ENCODE measurements around the gene FGG. TPM values are rescaled to one million over a fixed set of nuclear protein-coding genes. Genes with fewer than 3 reads are reported as not detected.

The FGG gene
- total RNA-seq, 1 donor from 2014 or later, result not detected

- no peak for DNase-seq (ENCODE audit: low spot score)
- H3K27me3 Mint-ChIP-seq (ENCODE audit: low read depth), result peaks cover 3% of the 10 kb centered on the region
- no peaks in the 10 kb centered on the region for H3K36me3 Mint-ChIP-seq (ENCODE audit: low read depth)
- no peak overlapping the region for H3K27ac Mint-ChIP-seq
- no peaks in the 10 kb centered on the region for H3K9me3 Mint-ChIP-seq
- intact Hi-C loops (cut with micrococcal nuclease), result no loop called here
- H3K4me1 Mint-ChIP-seq (ENCODE audit: low read depth), result no peaks in the 10 kb centered on the region
- no peak overlapping the region for H3K4me3 Mint-ChIP-seq (ENCODE audit: low read depth)
Observed at GRCh38 chr4:154573190-154573870, 39.1 kb downstream of the FGG start.

- Mint-ChIP-seq H3K27me3 (ENCODE audit: low read depth) (peaks cover 1% of the 10 kb centered on the region), H3K4me3 (ENCODE audit: low read depth) (no peak overlapping the region), H3K27ac (no peak overlapping the region), H3K4me1 (ENCODE audit: low read depth) (no peaks in the 10 kb centered on the region), H3K36me3 (ENCODE audit: low read depth) (no peaks in the 10 kb centered on the region), H3K9me3 (no peaks in the 10 kb centered on the region)
- intact Hi-C loops (cut with micrococcal nuclease), result no loop called here
- DNase-seq (ENCODE audit: low spot score), result no peak
Observed at GRCh38 chr4:154569584-154569983, 42.9 kb downstream of the FGG start.

GRCh38 chr4:154569028-154569427, 43.4 kb downstream of the FGG start:
- H3K36me3 Mint-ChIP-seq (ENCODE audit: low read depth), result no peaks in the 10 kb centered on the region
- peaks cover 1% of the 10 kb centered on the region for H3K27me3 Mint-ChIP-seq (ENCODE audit: low read depth)
- no peak for DNase-seq (ENCODE audit: low spot score)
- intact Hi-C loops (cut with micrococcal nuclease), result no loop called here
- no peaks in the 10 kb centered on the region for H3K9me3 Mint-ChIP-seq
- no peak overlapping the region for H3K27ac Mint-ChIP-seq
- no peaks in the 10 kb centered on the region for H3K4me1 Mint-ChIP-seq (ENCODE audit: low read depth)
- H3K4me3 Mint-ChIP-seq (ENCODE audit: low read depth), result no peak overlapping the region

GRCh38 chr4:154566639-154567204, 45.7 kb downstream of the FGG start:
- intact Hi-C loops (cut with micrococcal nuclease), result no loop called here
- H3K27me3 Mint-ChIP-seq (ENCODE audit: low read depth), result peaks cover 6% of the 10 kb centered on the region
- DNase-seq (ENCODE audit: low spot score), result no peak
- H3K36me3 Mint-ChIP-seq (ENCODE audit: low read depth), result no peaks in the 10 kb centered on the region
- no peaks in the 10 kb centered on the region for H3K4me1 Mint-ChIP-seq (ENCODE audit: low read depth)
- no peak overlapping the region for H3K4me3 Mint-ChIP-seq (ENCODE audit: low read depth)
- no peaks in the 10 kb centered on the region for H3K9me3 Mint-ChIP-seq
- no peak overlapping the region for H3K27ac Mint-ChIP-seq

- no peaks in the 10 kb centered on the region for H3K36me3 Mint-ChIP-seq (ENCODE audit: low read depth)
- no peak for DNase-seq (ENCODE audit: low spot score)
- peaks cover 6% of the 10 kb centered on the region for H3K27me3 Mint-ChIP-seq (ENCODE audit: low read depth)
- no peaks in the 10 kb centered on the region for H3K9me3 Mint-ChIP-seq
- no peaks in the 10 kb centered on the region for H3K4me1 Mint-ChIP-seq (ENCODE audit: low read depth)
- H3K27ac Mint-ChIP-seq, result no peak overlapping the region
- intact Hi-C loops (cut with micrococcal nuclease), result no loop called here
- H3K4me3 Mint-ChIP-seq (ENCODE audit: low read depth), result no peak overlapping the region
Observed at GRCh38 chr4:154565704-154566103, 46.8 kb downstream of the FGG start.

- H3K9me3 Mint-ChIP-seq, result no peaks in the 10 kb centered on the region
- peaks cover 6% of the 10 kb centered on the region for H3K27me3 Mint-ChIP-seq (ENCODE audit: low read depth)
- intact Hi-C loops (cut with micrococcal nuclease), result no loop called here
- H3K27ac Mint-ChIP-seq, result no peak overlapping the region
- no peaks in the 10 kb centered on the region for H3K36me3 Mint-ChIP-seq (ENCODE audit: low read depth)
- no peak overlapping the region for H3K4me3 Mint-ChIP-seq (ENCODE audit: low read depth)
- no peak for DNase-seq (ENCODE audit: low spot score)
- H3K4me1 Mint-ChIP-seq (ENCODE audit: low read depth), result no peaks in the 10 kb centered on the region
Observed at GRCh38 chr4:154564311-154564710, 48.1 kb downstream of the FGG start.

GRCh38 chr4:154562697-154563254, 49.7 kb downstream of the FGG start, which contains the start of gene FGB:
TSS of gene FGB (plus strand) at chr4:154563011. CDS start at chr4:154563019, 8 bp downstream.
- no peaks in the 10 kb centered on the region for H3K9me3 Mint-ChIP-seq

GRCh38 chr4:154560824-154561231, 51.6 kb downstream of the FGG start:
- no peak overlapping the region for H3K27ac Mint-ChIP-seq
- intact Hi-C loops (cut with micrococcal nuclease), result no loop called here
- H3K4me1 Mint-ChIP-seq (ENCODE audit: low read depth), result no peaks in the 10 kb centered on the region
- no peaks in the 10 kb centered on the region for H3K36me3 Mint-ChIP-seq (ENCODE audit: low read depth)
- no peak overlapping the region for H3K4me3 Mint-ChIP-seq (ENCODE audit: low read depth)
- H3K9me3 Mint-ChIP-seq, result peaks cover 6% of the 10 kb centered on the region
- H3K27me3 Mint-ChIP-seq (ENCODE audit: low read depth), result peaks cover 8% of the 10 kb centered on the region
- no peak for DNase-seq (ENCODE audit: low spot score)

More at GRCh38 chr4:154562697-154563254, 49.7 kb downstream of the FGG start, which contains the start of gene FGB:
- Mint-ChIP-seq H3K4me3 (ENCODE audit: low read depth) (no peak within 1 kb of the TSS), H3K27me3 (ENCODE audit: low read depth) (peaks cover 6% of the 10 kb centered on the region), H3K27ac (no peak within 1 kb of the TSS), H3K36me3 (ENCODE audit: low read depth) (no peaks in the 10 kb centered on the region), H3K4me1 (ENCODE audit: low read depth) (no peaks in the 10 kb centered on the region)
- no peak for DNase-seq (ENCODE audit: low spot score)
- intact Hi-C loops (cut with micrococcal nuclease), result no loop called here

- Mint-ChIP-seq H3K27ac (no peak overlapping the region), H3K9me3 (peaks cover 6% of the 10 kb centered on the region), H3K36me3 (ENCODE audit: low read depth) (no peaks in the 10 kb centered on the region), H3K4me1 (ENCODE audit: low read depth) (no peaks in the 10 kb centered on the region), H3K4me3 (ENCODE audit: low read depth) (no peak overlapping the region), H3K27me3 (ENCODE audit: low read depth) (peaks cover 8% of the 10 kb centered on the region)
- DNase-seq (ENCODE audit: low spot score), result no peak
- intact Hi-C loops (cut with micrococcal nuclease), result no loop called here
Observed at GRCh38 chr4:154560419-154560801, 52.0 kb downstream of the FGG start.

- H3K27ac Mint-ChIP-seq, result no peak overlapping the region
- peaks cover 6% of the 10 kb centered on the region for H3K9me3 Mint-ChIP-seq
- peaks cover 8% of the 10 kb centered on the region for H3K27me3 Mint-ChIP-seq (ENCODE audit: low read depth)
- H3K36me3 Mint-ChIP-seq (ENCODE audit: low read depth), result no peaks in the 10 kb centered on the region
- H3K4me1 Mint-ChIP-seq (ENCODE audit: low read depth), result no peaks in the 10 kb centered on the region
- no peak for DNase-seq (ENCODE audit: low spot score)
- no peak overlapping the region for H3K4me3 Mint-ChIP-seq (ENCODE audit: low read depth)
- intact Hi-C loops (cut with micrococcal nuclease), result loop anchor here (10.0 kb wide), 1 partner anchor 155 kb away; no protein-coding TSS in a partner anchor
Observed at GRCh38 chr4:154559494-154560418, 52.7 kb downstream of the FGG start.

GRCh38 chr4:154559141-154559493, 53.3 kb downstream of the FGG start:
- Mint-ChIP-seq H3K4me3 (ENCODE audit: low read depth) (no peak overlapping the region), H3K36me3 (ENCODE audit: low read depth) (no peaks in the 10 kb centered on the region), H3K27me3 (ENCODE audit: low read depth) (peaks cover 8% of the 10 kb centered on the region), H3K4me1 (ENCODE audit: low read depth) (no peaks in the 10 kb centered on the region), H3K27ac (no peak overlapping the region), H3K9me3 (peaks cover 6% of the 10 kb centered on the region)
- intact Hi-C loops (cut with micrococcal nuclease), result loop anchor here (10.0 kb wide), 1 partner anchor 156 kb away; no protein-coding TSS in a partner anchor
- no peak for DNase-seq (ENCODE audit: low spot score)

Data from activated T-helper 2 cell treated with anti-CD3 and anti-CD28 coated beads, Interferon-gamma antibody, Interleukin-2, Interleukin-4, amounts not matched to agents 10 μg/mL and 5 μg/mL and 100 μg/mL, durations not matched to agents 14 hours and 24 hours and 36 hours (primary cell).